Measurements from ENCODE around the gene ZNFX1. TPM values are rescaled to one million over a fixed set of nuclear protein-coding genes. Genes with fewer than 3 reads are reported as not detected.
"Not testable (repeated sequence)": the region's sequence is repeated elsewhere in the genome, so short reads cannot be mapped to it uniquely, and the experiment has no call there.

The ZNFX1 gene
- total and polyA plus RNA-seq, 2 experiments from 2014 or later: 10.0 to 13.9 TPM

GRCh38 chr20:49203011-49203410 lies 74.8 kb downstream of the ZNFX1 start:
- H2AFZ ChIP-seq: no peak overlapping the region
- no peaks in the 10 kb centered on the region for H3K9me3 ChIP-seq (ENCODE audit: low read depth)
- H4K20me1 ChIP-seq (ENCODE audit: insufficient read depth, poor library complexity, severe bottlenecking): no peaks in the 10 kb centered on the region
- H3K4me2 ChIP-seq: no peak overlapping the region
- TF ChIP-seq CTCF (IDR thresholded peaks at IDR 0.05; ENCODE audit: poor library complexity) (no peak), EZH2 (IDR thresholded peaks at IDR 0.05; ENCODE audit: borderline replicate concordance) (no peak), EZH2phosphoT487 (IDR thresholded peaks at IDR 0.05; ENCODE audit: low read depth, severe bottlenecking, unreplicated experiment) (no peak)
- H3K27ac ChIP-seq: no peak overlapping the region
- H3K27me3 ChIP-seq: no peaks in the 10 kb centered on the region
- 93% methylated on average over 7 of the region's 7 CpGs for WGBS (ENCODE audit: low lambda C conversion rate, missing lambda C conversion rate)
- no peaks in the 10 kb centered on the region for H3K9me2 ChIP-seq (replicated peaks; ENCODE audit: insufficient read depth)
- no peak for DNase-seq (ENCODE audit: low spot score)
- H3K4me3 ChIP-seq: no peak overlapping the region
- no peaks in the 10 kb centered on the region for H3K4me1 ChIP-seq (ENCODE audit: insufficient read depth)
- no peaks in the 10 kb centered on the region for H3K79me2 ChIP-seq
- no peaks in the 10 kb centered on the region for H3K36me3 ChIP-seq (replicated peaks; ENCODE audit: insufficient read depth, low read depth)

- Histone ChIP-seq H3K9me3 (ENCODE audit: low read depth) (no peaks in the 10 kb centered on the region), H3K36me3 (replicated peaks; ENCODE audit: insufficient read depth, low read depth) (no peaks in the 10 kb centered on the region), H3K79me2 (no peaks in the 10 kb centered on the region), H3K4me2 (no peak overlapping the region), H3K4me3 (no peak overlapping the region), H3K4me1 (ENCODE audit: insufficient read depth) (no peaks in the 10 kb centered on the region), H3K27ac (no peak overlapping the region), H2AFZ (no peak overlapping the region), H3K27me3 (no peaks in the 10 kb centered on the region), H3K9me2 (replicated peaks; ENCODE audit: insufficient read depth) (no peaks in the 10 kb centered on the region), H4K20me1 (ENCODE audit: insufficient read depth, poor library complexity, severe bottlenecking) (no peaks in the 10 kb centered on the region)
- TF ChIP-seq CTCF (IDR thresholded peaks at IDR 0.05; ENCODE audit: poor library complexity): no peak
- TF ChIP-seq EZH2 (IDR thresholded peaks at IDR 0.05; ENCODE audit: borderline replicate concordance): no peak
- TF ChIP-seq EZH2phosphoT487 (IDR thresholded peaks at IDR 0.05; ENCODE audit: low read depth, severe bottlenecking, unreplicated experiment): no peak
- no peak for DNase-seq (ENCODE audit: low spot score)
- WGBS (ENCODE audit: low lambda C conversion rate, missing lambda C conversion rate): 97% methylated on average over 4 of the region's 4 CpGs
Observed at GRCh38 chr20:49199729-49200293, 78.0 kb downstream of the ZNFX1 start.

DNA sequence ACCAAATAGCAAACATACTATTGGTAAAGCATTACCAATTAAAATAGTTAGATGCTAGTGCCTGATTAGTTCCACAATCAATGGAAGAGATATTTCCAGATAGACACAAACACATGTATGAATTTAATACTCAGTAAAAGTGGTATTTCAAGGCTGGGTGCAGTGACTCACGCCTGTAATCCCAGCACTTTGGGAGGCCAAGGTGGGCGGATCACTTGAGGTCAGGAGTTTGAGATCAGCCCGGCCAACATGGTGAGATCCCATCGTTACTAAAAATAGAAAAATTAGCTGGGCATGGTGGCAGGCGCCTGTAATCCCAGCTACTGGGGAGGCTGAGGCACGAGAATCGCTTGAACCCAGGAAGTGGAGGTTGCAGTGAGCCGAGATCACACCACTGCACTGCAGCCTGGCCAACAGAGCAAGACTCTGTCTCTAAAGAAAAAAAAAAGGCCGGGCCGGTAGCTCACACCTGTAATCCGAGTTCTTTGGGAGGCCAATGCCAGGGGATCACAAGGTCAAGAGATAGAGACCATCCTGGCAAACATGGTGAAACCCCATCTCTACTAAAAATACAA lies 84.8 kb downstream of the ZNFX1 start:
- not testable (repeated sequence) for H4K20me1 ChIP-seq (ENCODE audit: insufficient read depth, poor library complexity, severe bottlenecking); H3K4me3 ChIP-seq; H3K4me1 ChIP-seq (ENCODE audit: insufficient read depth); H3K36me3 ChIP-seq (replicated peaks; ENCODE audit: insufficient read depth, low read depth); H3K79me2 ChIP-seq; H3K9me3 ChIP-seq (ENCODE audit: low read depth); H3K4me2 ChIP-seq; H2AFZ ChIP-seq; H3K27me3 ChIP-seq; DNase-seq (ENCODE audit: low spot score); H3K27ac ChIP-seq; H3K9me2 ChIP-seq (replicated peaks; ENCODE audit: insufficient read depth)
- WGBS (ENCODE audit: low lambda C conversion rate, missing lambda C conversion rate): 86% methylated on average over 11 of the region's 11 CpGs

Small RNA genes within 50 kb of the gene (small RNA-seq; reads per million reads assigned to genes)
- gene SNORD12B (15,842 reads per million, percentile 100 among the genes with 10 or more reads in this experiment), gene SNORD12C (5,966 reads per million, percentile 100 among the genes with 10 or more reads in this experiment)

Other genes starting within 250 kb of the ZNFX1 start
- gene CSE1L, start 231.7 kb downstream of the ZNFX1 start, total RNA-seq: 54.9 and 60.7 TPM in 2 replicates
- 27.3 and 34.3 TPM in 2 replicates for gene CSE1L, start 231.7 kb downstream of the ZNFX1 start, polyA plus RNA-seq
- 79.2 and 84.5 TPM in 2 replicates for gene STAU1, start 89.7 kb downstream of the ZNFX1 start, total RNA-seq
- gene STAU1, start 89.7 kb downstream of the ZNFX1 start, polyA plus RNA-seq: 64.7 and 72.9 TPM in 2 replicates
- 29.1 and 30.1 TPM in 2 replicates for gene DDX27, start 58.6 kb downstream of the ZNFX1 start, total RNA-seq
- gene DDX27, start 58.6 kb downstream of the ZNFX1 start, polyA plus RNA-seq: 33.9 and 37.0 TPM in 2 replicates
- gene KCNB1, start 204.6 kb upstream of the ZNFX1 start, total RNA-seq: 0.37 and 0.44 TPM in 2 replicates
- gene KCNB1, start 204.6 kb upstream of the ZNFX1 start, polyA plus RNA-seq: 1.0 and 1.5 TPM in 2 replicates